Daoy (cell line): ENCODE measurements around the gene KCNC4. TPM values are rescaled to one million over a fixed set of nuclear protein-coding genes. Genes with fewer than 3 reads are reported as not detected.

ENCODE experiments used
- DNase-seq: peaks from one replicate; pipeline ENCODE4 v3.0.0-alpha.2; 2015; ENCODE audit warnings: low read depth
- total RNA-seq: library from RNA; depleted of rRNA; stranded (reverse); fragments of >200 nt; shearing (Covaris generic); gene quantifications from 2 replicates; pipeline ENCODE4 v1.2.3, GENCODE V29; 2014; rRNA removed

Gene KCNC4
- total RNA-seq, 1 experiment from 2014 or later: 5.5 TPM

- no peak for DNase-seq
Measured at GRCh38 chr1:110254604-110255391, 44.7 kb downstream of the KCNC4 start.

- DNase-seq: no peak
Measured at GRCh38 chr1:110255392-110255787, 45.3 kb downstream of the KCNC4 start.

- no peak for DNase-seq
Measured at GRCh38 chr1:110258734-110259133, 48.6 kb downstream of the KCNC4 start.

GRCh38 chr1:110259770-110260169, 49.7 kb downstream of the KCNC4 start:
- no peak for DNase-seq

Other genes starting within 250 kb of the KCNC4 start
- gene AHCYL1, start 225.5 kb upstream of the KCNC4 start, total RNA-seq: 43.7 and 44.9 TPM in 2 replicates
- 34.1 and 43.2 TPM in 2 replicates for gene STRIP1, start 175.7 kb upstream of the KCNC4 start, total RNA-seq
- gene ALX3, start 139.6 kb upstream of the KCNC4 start, total RNA-seq: not detected in 2 replicates
- not detected in 2 replicates for gene UBL4B, start 97.9 kb upstream of the KCNC4 start, total RNA-seq
- 0.46 and 0.60 TPM in 2 replicates for gene SLC6A17, start 59.8 kb upstream of the KCNC4 start, total RNA-seq
- 39.1 and 39.7 TPM in 2 replicates for gene RBM15, start 129.1 kb downstream of the KCNC4 start, total RNA-seq
- gene SLC16A4, start 180.7 kb downstream of the KCNC4 start, total RNA-seq: 3.9 and 6.8 TPM in 2 replicates
- gene LAMTOR5, start 197.4 kb downstream of the KCNC4 start, total RNA-seq: 123 and 189 TPM in 2 replicates
- gene PROK1, start 240.8 kb downstream of the KCNC4 start, total RNA-seq: not detected in 2 replicates